GM12878 (cell line): ENCODE measurements around the gene NSUN7. TPM values are rescaled to one million over a fixed set of nuclear protein-coding genes. Genes with fewer than 3 reads are reported as not detected.

ENCODE experiments used
- ATF7 ChIP-seq: fragments of 450-650 bp; IDR thresholded peaks from 2 replicates; pipeline ENCODE4 v1.6.1; 2016; ENCODE audit warnings: low read depth, mild to moderate bottlenecking
- CEBPB ChIP-seq, 2 experiments: fragments of 150-350 bp in 1 of 2; IDR thresholded peaks; 2 replicates each; pipeline ENCODE4 v1.6.1; 2012 to 2014; ENCODE audit warnings: low read depth in 2 of 2, low read length in 2 of 2, borderline replicate concordance in 1 of 2, inconsistent platforms in 1 of 2
- CHD1 ChIP-seq: IDR thresholded peaks from 2 replicates; pipeline ENCODE4 v1.6.1; 2012; ENCODE audit warnings: low read depth, low read length, improper control_type of control experiment
- E2F8 ChIP-seq: fragments of 450-650 bp; IDR thresholded peaks from 2 replicates; pipeline ENCODE4 v1.6.1; 2018; ENCODE audit warnings: mild to moderate bottlenecking, low read depth, moderate library complexity; ENCODE audit not compliant: partially characterized antibody
- GABPA ChIP-seq: IDR thresholded peaks from 2 replicates; pipeline ENCODE4 v1.6.1; 2014; ENCODE audit warnings: antibody characterized with exemption, low read depth, mild to moderate bottlenecking, inconsistent platforms
- IRF3 ChIP-seq: fragments of 450-650 bp; IDR thresholded peaks from 2 replicates; pipeline ENCODE4 v1.6.1; 2014; ENCODE audit warnings: mild to moderate bottlenecking
- MTA3 ChIP-seq: IDR thresholded peaks from 2 replicates; pipeline ENCODE4 v1.6.1; 2012; ENCODE audit warnings: low read length, inconsistent platforms, borderline replicate concordance
- MYB ChIP-seq: fragments of 150-350 bp; IDR thresholded peaks from 2 replicates; pipeline ENCODE4 v1.6.1; 2014; ENCODE audit warnings: mild to moderate bottlenecking, low read depth, low read length, borderline replicate concordance
- MYC ChIP-seq: IDR thresholded peaks from 2 replicates; pipeline ENCODE4 v1.6.1; 2011; ENCODE audit warnings: mild to moderate bottlenecking, low read length, moderate library complexity, inconsistent platforms; ENCODE audit not compliant: insufficient read depth, insufficient replicate concordance, insufficient read length, severe bottlenecking
- NFIC ChIP-seq: IDR thresholded peaks from 2 replicates; pipeline ENCODE4 v1.6.1; 2012; ENCODE audit warnings: low read depth, mild to moderate bottlenecking, inconsistent platforms, low read length, moderate library complexity
- NFYB ChIP-seq: IDR thresholded peaks from 2 replicates; pipeline ENCODE4 v1.6.1; 2011; ENCODE audit warnings: low read depth, mild to moderate bottlenecking, low read length, improper control_type of control experiment, moderate library complexity; ENCODE audit not compliant: insufficient read depth
- NR2C2 ChIP-seq: IDR thresholded peaks from 2 replicates; pipeline ENCODE4 v1.6.1; 2011; ENCODE audit warnings: borderline replicate concordance, low read depth; ENCODE audit not compliant: control insufficient read depth, insufficient read length
- RAD51 ChIP-seq: fragments of 450-650 bp; IDR thresholded peaks from 2 replicates; pipeline ENCODE4 v1.6.1; 2016; ENCODE audit warnings: moderate library complexity, mild to moderate bottlenecking, inconsistent platforms
- RELA ChIP-seq: fragments of 450-650 bp; IDR thresholded peaks from 2 replicates; pipeline ENCODE4 v1.8.0; 2014; ENCODE audit warnings: borderline replicate concordance; ENCODE audit not compliant: partially characterized antibody
- SIX5 ChIP-seq: IDR thresholded peaks from 2 replicates; pipeline ENCODE4 v1.6.1; 2011; ENCODE audit warnings: mild to moderate bottlenecking, low read depth, low read length, moderate library complexity; ENCODE audit not compliant: severe bottlenecking
- SMAD5 ChIP-seq: IDR thresholded peaks from 2 replicates; pipeline ENCODE4 v1.6.1; 2016; ENCODE audit warnings: antibody characterized with exemption, low read depth
- SREBF1 ChIP-seq: IDR thresholded peaks from 2 replicates; pipeline ENCODE4 v1.6.1; 2012; ENCODE audit warnings: mild to moderate bottlenecking, low read length
- SRF ChIP-seq, 2 experiments: IDR thresholded peaks; 2 replicates each; pipeline ENCODE4 v1.6.1; 2011; ENCODE audit warnings: low read depth in 2 of 2, low read length in 2 of 2, mild to moderate bottlenecking in 1 of 2, moderate library complexity in 1 of 2
- STAT1 ChIP-seq: fragments of 450-650 bp; conservative IDR thresholded peaks from 2 replicates; pipeline ENCODE4 v1.6.1; 2014; ENCODE audit warnings: antibody characterized with exemption, mild to moderate bottlenecking
- TAF1 ChIP-seq: IDR thresholded peaks from 2 replicates; pipeline ENCODE4 v1.6.1; 2011; ENCODE audit warnings: mild to moderate bottlenecking, low read depth, low read length, borderline replicate concordance
- YBX1 ChIP-seq: fragments of 450-650 bp; IDR thresholded peaks from 2 replicates; pipeline ENCODE4 v1.6.1; 2016; ENCODE audit warnings: antibody characterized with exemption
- ZNF384 ChIP-seq: IDR thresholded peaks from 2 replicates; pipeline ENCODE4 v1.6.1; 2012; ENCODE audit warnings: low read depth, mild to moderate bottlenecking, low read length, improper control_type of control experiment, borderline replicate concordance
- ZNF592 ChIP-seq: fragments of 450-650 bp; IDR thresholded peaks from 2 replicates; pipeline ENCODE4 v1.6.1; 2017; ENCODE audit warnings: mild to moderate bottlenecking, moderate library complexity
- ZNF622 ChIP-seq: fragments of 450-650 bp; IDR thresholded peaks from 2 replicates; pipeline ENCODE4 v1.6.1; 2017; ENCODE audit warnings: mild to moderate bottlenecking, inconsistent platforms
- ZZZ3 ChIP-seq: IDR thresholded peaks from 2 replicates; pipeline ENCODE4 v1.6.1; 2011; ENCODE audit warnings: low read depth; ENCODE audit not compliant: control insufficient read depth, insufficient read length
- polyA plus RNA-seq, 11 experiments: library from polyadenylated mRNA; depleted of rRNA in 4 of 11; unstranded in 6 of 11; stranded (reverse) in 5 of 11; fragments of >200 nt; fragmentation: Nextera tagmentation in 4 of 11; fragmentation: Illumina TruSeq in 1 of 11; extraction: Ambion mirVana in 4 of 11; extraction: Trizol in 1 of 11; gene quantifications; 1 replicate in 1 of 11; 2 replicates in 10 of 11; pipeline versions ENCODE4 v1.2.1 to v1.2.3, GENCODE V29; 2011 to 2016; ENCODE audit warnings: inconsistent platforms in 2 of 11, missing spikeins in 2 of 11, low read depth in 1 of 11
- total RNA-seq, 4 experiments: library from RNA; depleted of rRNA in 3 of 4; stranded (reverse); fragments of >200 nt in 3 of 4; fragmentation: Illumina TruSeq in 1 of 4; extraction: Trizol in 1 of 4; gene quantifications; 2 replicates each; pipeline versions ENCODE4 v1.2.1 to v1.2.3, GENCODE V29; 2013 to 2021

The NSUN7 gene
- total and polyA plus RNA-seq, 10 of the 15 experiments (the other 5 are each of a cell fraction or from before 2014, with no cell fraction given) = 0.02 to 0.21 (median 0.15) TPM; not detected in 3

- TF ChIP-seq ATF7 (peak; percentile 70), NFYB (no peak), ZNF384 (no peak), GABPA (0 out of 2 replicates have a peak, but pooled peaks have one; percentile 23), CHD1 (no peak), IRF3 (no peak), NFIC (peak; percentile 97), ZNF622 (no peak), SRF (IDR thresholded peaks at IDR 0.05; ENCODE audit: low read depth in 2 of 2, low read length in 2 of 2) (no peak), SREBF1 (no peak), TAF1 (no peak), ZNF592 (no peak), SIX5 (no peak), NR2C2 (no peak), RELA (peak; percentile 82), SMAD5 (no peak), STAT1 (no peak), E2F8 (no peak), ZZZ3 (no peak), YBX1 (no peak), CEBPB (IDR thresholded peaks at IDR 0.05; ENCODE audit: borderline replicate concordance in 1 of 2, low read depth in 2 of 2, low read length in 2 of 2) (no peak), RAD51 (no peak), MTA3 (peak; percentile 66; the same call in 1 of the 2 replicates), MYC (no peak), MYB (no peak)
Observed at GRCh38 chr4:40763228-40763716, 13.5 kb downstream of the NSUN7 start (continued).
